Sigmoid colon (tissue), 7 donors: ENCODE measurements around the gene NDOR1. TPM values are rescaled to one million over a fixed set of nuclear protein-coding genes. Genes with fewer than 3 reads are reported as not detected.

Experiments
- DNase-seq: peaks from one replicate; pipeline ENCODE4 v3.0.0-alpha.2; 2019
- H3K27ac ChIP-seq, 4 donors: fragments of 200-600 bp; sonication (generic); one replicate each; pipeline ENCODE4 v1.5.1; 2016 to 2019; ENCODE audit warnings: mild to moderate bottlenecking in 1 of 4
- H3K27me3 ChIP-seq, 3 donors: fragments of 200-600 bp; sonication (generic); one replicate each; pipeline ENCODE4 v1.5.1; 2019; ENCODE audit warnings: mild to moderate bottlenecking in 1 of 3
- H3K36me3 ChIP-seq, 4 donors: fragments of 200-600 bp; sonication (generic); one replicate each; pipeline ENCODE4 v1.5.1; 2016 to 2019
- H3K4me1 ChIP-seq, 4 donors: fragments of 200-600 bp; sonication (generic); one replicate each; pipeline ENCODE4 v1.5.1; 2017 to 2019
- H3K4me3 ChIP-seq, 4 donors: fragments of 200-600 bp; sonication (generic); one replicate each; pipeline ENCODE4 v1.5.1; 2017 to 2019; ENCODE audit warnings: mild to moderate bottlenecking in 2 of 4, moderate library complexity in 1 of 4
- H3K9me3 ChIP-seq, 4 donors: fragments of 200-600 bp in 3 of 4; sonication (generic) in 3 of 4; one replicate each; pipeline versions ENCODE4 v1.5.1 to v1.6.1; 2013 to 2019
- CTCF ChIP-seq, 4 experiments: fragments of 450-650 bp in 3 of 4; fragments of 200-600 bp in 1 of 4; IDR thresholded peaks; one replicate each; pipeline ENCODE4 v1.5.1; 2016 to 2019; ENCODE audit warnings: antibody characterized with exemption in 4 of 4, mild to moderate bottlenecking in 3 of 4, moderate library complexity in 2 of 4
- EP300 ChIP-seq, 4 donors: sonication (generic); formaldehyde crosslinking; IDR thresholded peaks; one replicate each; pipeline ENCODE4 v1.6.1; 2017; ENCODE audit warnings: antibody characterized with exemption in 4 of 4
- POLR2A ChIP-seq, 2 donors: fragments of 450-650 bp; IDR thresholded peaks; one replicate each; pipeline ENCODE4 v1.6.1; 2016; ENCODE audit warnings: antibody characterized with exemption in 2 of 2, mild to moderate bottlenecking in 2 of 2, moderate library complexity in 2 of 2
- POLR2AphosphoS5 ChIP-seq, 4 donors: sonication (generic); formaldehyde crosslinking; IDR thresholded peaks; one replicate each; pipeline ENCODE4 v1.6.1; 2017; ENCODE audit warnings: antibody characterized with exemption in 4 of 4
- WGBS, 2 donors: extraction: QIAGEN DNeasy Blood & Tissue Kit; methylation state at CpG; one replicate each; pipeline ENCODE4 v1.1.7; 2013; 5-methylcytosine and 5-hydroxymethylcytosine counted together
- intact Hi-C: fragments of 100-400 bp; cut with DNase I; formaldehyde crosslinking; loops from one replicate; pipeline ENCODE4 v1.15.1; 2023
- polyA plus RNA-seq, 3 donors: library from polyadenylated mRNA; stranded (reverse); fragments of 200-250 nt; gene quantifications; one replicate each; pipeline ENCODE4 v1.2.3, GENCODE V29; 2013
- total RNA-seq, 4 donors: library from RNA; depleted of rRNA; stranded (reverse); fragments of >200 nt; gene quantifications; one replicate each; pipeline ENCODE4 v1.1.0, GENCODE V29; 2016
- donor health status: healthy with polysubstance abuse.
- donor health status: Bipolar disorder and iron deficiency.
- donor health status: healthy.

Gene NDOR1
- total and polyA plus RNA-seq, 7 donors = 3.8 to 20.2 (median 5.4) TPM

GRCh38 chr9:137179761-137180160, 25.7 kb upstream of the NDOR1 start:
- TF ChIP-seq EP300 (IDR thresholded peaks at IDR 0.05) (no peak), CTCF (IDR thresholded peaks at IDR 0.05) (no peak)
- 93 to 96% methylated on average over 17 of the region's 17 CpGs for WGBS, 2 donors
- Histone ChIP-seq H3K4me1 (no peaks in the 10 kb centered on the region), H3K36me3 (peaks cover 43 to 77% (median 55%) of the 10 kb centered on the region in 4 donors), H3K27me3 (no peaks in the 10 kb centered on the region), H3K4me3 (no peak overlapping the region), H3K27ac (no peak overlapping the region), H3K9me3 (no peaks in the 10 kb centered on the region)
- intact Hi-C loops = no loop called here
- DNase-seq = no peak

- 95 to 96% methylated on average over 20 of the region's 20 CpGs for WGBS, 2 donors
- Histone ChIP-seq H3K27ac (no peak overlapping the region), H3K36me3 (peaks cover 50 to 84% (median 58%) of the 10 kb centered on the region in 4 donors), H3K4me3 (no peak overlapping the region), H3K27me3 (no peaks in the 10 kb centered on the region), H3K4me1 (peaks cover 0 to 1% (median under 1%) of the 10 kb centered on the region in 4 donors), H3K9me3 (no peaks in the 10 kb centered on the region)
- DNase-seq = no peak
- intact Hi-C loops = no loop called here
- TF ChIP-seq CTCF (IDR thresholded peaks at IDR 0.05) = no peak
- no peak for TF ChIP-seq POLR2A (IDR thresholded peaks at IDR 0.05)
- TF ChIP-seq EP300 (IDR thresholded peaks at IDR 0.05) = no peak
- no peak for TF ChIP-seq POLR2AphosphoS5 (IDR thresholded peaks at IDR 0.05)
Observed at GRCh38 chr9:137180491-137180890, 25.0 kb upstream of the NDOR1 start.

GRCh38 chr9:137181680-137182079, 23.8 kb upstream of the NDOR1 start:
- no peak for DNase-seq
- peaks cover 0 to 13% (median 10%) of the 10 kb centered on the region in 4 donors for H3K4me1 ChIP-seq
- H3K27me3 ChIP-seq = no peaks in the 10 kb centered on the region
- WGBS, 2 donors = 94 to 96% methylated on average over 22 of the region's 22 CpGs
- H3K27ac ChIP-seq = no peak overlapping the region
- no peaks in the 10 kb centered on the region for H3K9me3 ChIP-seq
- H3K4me3 ChIP-seq = no peak overlapping the region
- H3K36me3 ChIP-seq = peaks cover 52 to 93% (median 61%) of the 10 kb centered on the region in 4 donors
- intact Hi-C loops = no loop called here
- TF ChIP-seq EP300 (IDR thresholded peaks at IDR 0.05) (no peak), CTCF (IDR thresholded peaks at IDR 0.05) (no peak), POLR2A (IDR thresholded peaks at IDR 0.05) (no peak), POLR2AphosphoS5 (IDR thresholded peaks at IDR 0.05) (no peak)

GRCh38 chr9:137182836-137183235, 22.7 kb upstream of the NDOR1 start:
- Histone ChIP-seq H3K27me3 (no peaks in the 10 kb centered on the region), H3K9me3 (no peaks in the 10 kb centered on the region), H3K36me3 (peaks cover 52 to 91% (median 61%) of the 10 kb centered on the region in 4 donors), H3K4me3 (no peak overlapping the region), H3K27ac (no peak overlapping the region), H3K4me1 (peaks cover 0 to 25% (median 21%) of the 10 kb centered on the region in 4 donors)
- TF ChIP-seq CTCF (IDR thresholded peaks at IDR 0.05) = no peak
- TF ChIP-seq EP300 (IDR thresholded peaks at IDR 0.05) = no peak
- no peak for TF ChIP-seq POLR2AphosphoS5 (IDR thresholded peaks at IDR 0.05)
- TF ChIP-seq POLR2A (IDR thresholded peaks at IDR 0.05) = no peak
- no peak for DNase-seq
- intact Hi-C loops = no loop called here
- WGBS, 2 donors = 90 to 95% methylated on average over 17 of the region's 17 CpGs

- intact Hi-C loops = no loop called here
- H3K9me3 ChIP-seq = no peaks in the 10 kb centered on the region
- WGBS, 2 donors = 95% methylated on average over 27 of the region's 27 CpGs
- DNase-seq = no peak
- peaks cover 0 to 27% (median 26%) of the 10 kb centered on the region in 4 donors for H3K4me1 ChIP-seq
- no peak overlapping the region for H3K4me3 ChIP-seq
- H3K27ac ChIP-seq = no peak overlapping the region
- no peak for TF ChIP-seq CTCF (IDR thresholded peaks at IDR 0.05)
- TF ChIP-seq POLR2A (IDR thresholded peaks at IDR 0.05) = no peak
- TF ChIP-seq EP300 (IDR thresholded peaks at IDR 0.05) = no peak
- peaks cover 52 to 78% (median 57%) of the 10 kb centered on the region in 4 donors for H3K36me3 ChIP-seq
- no peaks in the 10 kb centered on the region for H3K27me3 ChIP-seq
Observed at GRCh38 chr9:137183980-137184595, 21.4 kb upstream of the NDOR1 start.
